Right atrium auricular region (tissue), 2 donors: ENCODE results near the gene PCDH1. TPM values are rescaled to one million over a fixed set of nuclear protein-coding genes. Genes with fewer than 3 reads are reported as not detected.
A peak's percentile ranks its signal among the peaks of the same experiment; 100 is the strongest.

ENCODE experiments used
- DNase-seq: peaks from one replicate; pipeline ENCODE4 v3.0.0-alpha.2; 2019; ENCODE audit warnings: low spot score
- H3K27ac ChIP-seq, 2 donors: fragments of 200-600 bp; sonication (generic); 1 replicate in 1 of 2; 2 replicates in 1 of 2; pipeline ENCODE4 v1.5.1; 2016 to 2019
- H3K27me3 ChIP-seq, 2 donors: fragments of 200-600 bp; sonication (generic); one replicate each; pipeline versions ENCODE4 v1.5.1 to v1.6.0; 2017 to 2019
- H3K36me3 ChIP-seq: fragments of 200-600 bp; sonication (generic); one replicate; pipeline ENCODE4 v1.5.1; 2016
- H3K4me1 ChIP-seq, 2 donors: fragments of 200-600 bp; sonication (generic); one replicate each; pipeline versions ENCODE4 v1.5.1 to v1.6.0; 2017 to 2019
- H3K4me3 ChIP-seq, 2 donors: fragments of 200-600 bp; sonication (generic); 1 replicate in 1 of 2; 2 replicates in 1 of 2; pipeline ENCODE4 v1.5.1; 2017 to 2019; ENCODE audit warnings: mild to moderate bottlenecking in 1 of 2, moderate library complexity in 1 of 2
- H3K9me3 ChIP-seq, 2 donors: fragments of 200-600 bp; sonication (generic); one replicate each; pipeline ENCODE4 v1.5.1; 2019
- CTCF ChIP-seq, 2 donors: fragments of 200-600 bp; sonication (generic); IDR thresholded peaks; one replicate each; pipeline ENCODE4 v1.5.1; 2019; ENCODE audit warnings: antibody characterized with exemption in 2 of 2
- total RNA-seq, 2 donors: library from RNA; depleted of rRNA; stranded (reverse); fragments of >200 nt; gene quantifications; one replicate each; pipeline ENCODE4 v1.1.0, GENCODE V29; 2016

The PCDH1 gene
- total RNA-seq, 2 donors from 2014 or later, result 22.1 to 25.3 TPM

GRCh38 chr5:141810702-141811101 lies 67.5 kb downstream of the PCDH1 start:
- Histone ChIP-seq H3K27me3 (no peaks in the 10 kb centered on the region), H3K36me3 (no peaks in the 10 kb centered on the region), H3K4me1 (peaks cover 0 to 40% of the 10 kb centered on the region in 2 donors), H3K27ac (no peak overlapping the region), H3K9me3 (no peaks in the 10 kb centered on the region), H3K4me3 (no peak overlapping the region)
- TF ChIP-seq CTCF (IDR thresholded peaks at IDR 0.05), result no peak
- no peak for DNase-seq

GRCh38 chr5:141809380-141810096 lies 68.7 kb downstream of the PCDH1 start:
- Histone ChIP-seq H3K4me3 (no peak overlapping the region), H3K27me3 (no peaks in the 10 kb centered on the region), H3K27ac (no peak overlapping the region), H3K4me1 (peaks cover 0 to 46% of the 10 kb centered on the region in 2 donors), H3K36me3 (no peaks in the 10 kb centered on the region), H3K9me3 (no peaks in the 10 kb centered on the region)
- TF ChIP-seq CTCF (IDR thresholded peaks at IDR 0.05), result no peak
- DNase-seq, result no peak

GRCh38 chr5:141808857-141809256 lies 69.4 kb downstream of the PCDH1 start:
- H3K4me1 ChIP-seq, result peaks cover 0 to 45% of the 10 kb centered on the region in 2 donors
- no peak overlapping the region for H3K27ac ChIP-seq

GRCh38 chr5:141807732-141808131 lies 70.5 kb downstream of the PCDH1 start:
- Histone ChIP-seq H3K27me3 (no peaks in the 10 kb centered on the region), H3K4me3 (no peak overlapping the region), H3K4me1 (peaks cover 0 to 44% of the 10 kb centered on the region in 2 donors), H3K9me3 (no peaks in the 10 kb centered on the region), H3K27ac (no peak overlapping the region), H3K36me3 (no peaks in the 10 kb centered on the region)
- TF ChIP-seq CTCF (IDR thresholded peaks at IDR 0.05), result no peak
- no peak for DNase-seq

More at GRCh38 chr5:141808857-141809256, 69.4 kb downstream of the PCDH1 start:
- Histone ChIP-seq H3K9me3 (no peaks in the 10 kb centered on the region), H3K4me3 (no peak overlapping the region), H3K36me3 (no peaks in the 10 kb centered on the region), H3K27me3 (no peaks in the 10 kb centered on the region)
- no peak for TF ChIP-seq CTCF (IDR thresholded peaks at IDR 0.05)
- DNase-seq, result no peak

GRCh38 chr5:141807329-141807728 lies 70.9 kb downstream of the PCDH1 start:
- no peak for TF ChIP-seq CTCF (IDR thresholded peaks at IDR 0.05)
- Histone ChIP-seq H3K36me3 (no peaks in the 10 kb centered on the region), H3K27ac (peak overlapping the region; percentile 41 to 59), H3K9me3 (no peaks in the 10 kb centered on the region), H3K4me1 (peaks cover 0 to 43% of the 10 kb centered on the region in 2 donors), H3K4me3 (no peak overlapping the region), H3K27me3 (no peaks in the 10 kb centered on the region)
- DNase-seq, result no peak

- Histone ChIP-seq H3K27ac (peak overlapping the region; percentile 41 to 59), H3K4me1 (peaks cover 0 to 36% of the 10 kb centered on the region in 2 donors), H3K4me3 (no peak overlapping the region), H3K36me3 (no peaks in the 10 kb centered on the region), H3K27me3 (no peaks in the 10 kb centered on the region), H3K9me3 (no peaks in the 10 kb centered on the region)
- TF ChIP-seq CTCF (IDR thresholded peaks at IDR 0.05), result no peak
- DNase-seq, result no peak
These were observed 71.6 kb downstream of the PCDH1 start for GRCh38 chr5:141806626-141807025.
